Smooth muscle cell (in vitro differentiated cells): Measurements from ENCODE around the gene CCDC88C. TPM values are rescaled to one million over a fixed set of nuclear protein-coding genes. Genes with fewer than 3 reads are reported as not detected.

Experiments
- DNase-seq: peaks from one replicate; lab custom pipeline; 2025; ENCODE audit not compliant: unreplicated experiment; lab: John Stamatoyannopoulos, UW
- H2AFZ ChIP-seq: fragments of 200-600 bp; sonication (generic); 2 replicates; pipeline ENCODE4 v1.6.0; 2016; ENCODE audit warnings: antibody characterized with exemption, low read depth, mild to moderate bottlenecking
- H3F3A ChIP-seq: fragments of 200-600 bp; sonication (generic); 2 replicates; pipeline ENCODE4 v1.6.0; 2017; ENCODE audit warnings: antibody characterized with exemption, low read depth
- H3K27ac ChIP-seq: fragments of 200-600 bp; sonication (generic); 2 replicates; pipeline ENCODE4 v1.5.1; 2016; ENCODE audit warnings: low read depth, mild to moderate bottlenecking
- H3K27me3 ChIP-seq: fragments of 200-600 bp; sonication (generic); 2 replicates; pipeline ENCODE4 v1.6.1; 2016; ENCODE audit warnings: low read depth, mild to moderate bottlenecking
- H3K36me3 ChIP-seq: fragments of 200-600 bp; sonication (generic); 2 replicates; pipeline ENCODE4 v1.5.1; 2016; ENCODE audit warnings: low read depth
- H3K4me1 ChIP-seq: fragments of 200-600 bp; sonication (generic); 2 replicates; pipeline ENCODE4 v1.5.1; 2016; ENCODE audit warnings: low read depth
- H3K4me2 ChIP-seq: fragments of 200-600 bp; sonication (generic); 2 replicates; pipeline ENCODE4 v1.6.0; 2016; ENCODE audit warnings: mild to moderate bottlenecking
- H3K4me3 ChIP-seq: fragments of 200-600 bp; sonication (generic); 2 replicates; pipeline ENCODE4 v1.5.1; 2016; ENCODE audit warnings: mild to moderate bottlenecking
- H3K79me2 ChIP-seq: fragments of 200-600 bp; sonication (generic); 2 replicates; pipeline ENCODE4 v1.6.0; 2016; ENCODE audit warnings: low read depth, mild to moderate bottlenecking
- H3K9ac ChIP-seq: fragments of 200-600 bp; sonication (generic); 2 replicates; pipeline ENCODE4 v1.6.0; 2016; ENCODE audit warnings: low read depth
- H3K9me3 ChIP-seq: fragments of 200-600 bp; sonication (generic); replicated peaks from 2 replicates; pipeline ENCODE4 v1.5.1; 2016; ENCODE audit warnings: low read depth
- H4K20me1 ChIP-seq: fragments of 200-600 bp; sonication (generic); 2 replicates; pipeline ENCODE4 v1.6.0; 2016; ENCODE audit warnings: low read depth
- CTCF ChIP-seq: fragments of 200-600 bp; sonication (generic); IDR thresholded peaks from 2 replicates; pipeline ENCODE4 v1.5.1; 2017; ENCODE audit warnings: borderline replicate concordance, mild to moderate bottlenecking, antibody characterized with exemption; ENCODE audit not compliant: insufficient read depth, poor library complexity, severe bottlenecking
- WGBS: methylation state at CpG from one replicate; pipeline ENCODE4 v1.1.7; 2016; ENCODE audit warnings: low lambda C conversion rate; 5-methylcytosine and 5-hydroxymethylcytosine counted together
- polyA plus RNA-seq: library from polyadenylated mRNA; unstranded; fragments of >200 nt; fragmentation: Nextera tagmentation; extraction: Ambion mirVana; gene quantifications from 2 replicates; pipeline ENCODE4 v1.2.1, GENCODE V29; 2016
- total RNA-seq: library from RNA; depleted of rRNA; stranded (reverse); fragments of >200 nt; gene quantifications from 2 replicates; pipeline ENCODE4 v1.2.3, GENCODE V29; 2014

The CCDC88C gene
- total and polyA plus RNA-seq, 2 experiments from 2014 or later = 1.1 TPM; not detected in 1

GRCh38 chr14:91322623-91323022 is 95.0 kb downstream of the CCDC88C start:
- 96% methylated on average over 6 of the region's 6 CpGs for WGBS
- no peaks in the 10 kb centered on the region for H3K36me3 ChIP-seq

GRCh38 chr14:91321131-91321530 is 96.5 kb downstream of the CCDC88C start:
- Histone ChIP-seq H3K4me2 (no peak overlapping the region), H3K4me3 (no peak overlapping the region), H3F3A (no peaks in the 10 kb centered on the region), H3K4me1 (no peaks in the 10 kb centered on the region), H3K36me3 (no peaks in the 10 kb centered on the region), H3K9me3 (no peaks in the 10 kb centered on the region), H2AFZ (no peak overlapping the region), H3K27me3 (peaks cover 21% of the 10 kb centered on the region), H3K79me2 (no peaks in the 10 kb centered on the region), H3K9ac (no peak overlapping the region), H3K27ac (no peak overlapping the region), H4K20me1 (no peaks in the 10 kb centered on the region)
- 91% methylated on average over 12 of the region's 12 CpGs for WGBS
- TF ChIP-seq CTCF = no peak
- no peak for DNase-seq

More at GRCh38 chr14:91322623-91323022, 95.0 kb downstream of the CCDC88C start:
- Histone ChIP-seq H3K27me3 (peaks cover 33% of the 10 kb centered on the region), H3F3A (no peaks in the 10 kb centered on the region), H3K4me3 (no peak overlapping the region), H3K27ac (no peak overlapping the region), H3K4me2 (no peak overlapping the region), H3K79me2 (no peaks in the 10 kb centered on the region), H3K9ac (no peak overlapping the region), H4K20me1 (no peaks in the 10 kb centered on the region), H3K9me3 (no peaks in the 10 kb centered on the region), H3K4me1 (no peaks in the 10 kb centered on the region), H2AFZ (no peak overlapping the region)
- no peak for TF ChIP-seq CTCF
- no peak for DNase-seq

GRCh38 chr14:91320266-91320665 is 97.4 kb downstream of the CCDC88C start:
- no peaks in the 10 kb centered on the region for H3K9me3 ChIP-seq
- H4K20me1 ChIP-seq = no peaks in the 10 kb centered on the region
- no peak overlapping the region for H3K27ac ChIP-seq
- no peaks in the 10 kb centered on the region for H3K79me2 ChIP-seq
- no peak overlapping the region for H2AFZ ChIP-seq
- 95% methylated on average over 9 of the region's 9 CpGs for WGBS
- no peaks in the 10 kb centered on the region for H3K4me1 ChIP-seq
- no peak for TF ChIP-seq CTCF
- no peak for DNase-seq
- no peak overlapping the region for H3K9ac ChIP-seq
- H3K36me3 ChIP-seq = no peaks in the 10 kb centered on the region
- no peak overlapping the region for H3K4me2 ChIP-seq
- H3K27me3 ChIP-seq = peaks cover 13% of the 10 kb centered on the region
- H3F3A ChIP-seq = no peaks in the 10 kb centered on the region
- H3K4me3 ChIP-seq = no peak overlapping the region

GRCh38 chr14:91318911-91319310 is 98.7 kb downstream of the CCDC88C start:
- H3K4me3 ChIP-seq = no peak overlapping the region
- no peak overlapping the region for H3K4me2 ChIP-seq
- WGBS = 86% methylated on average over 4 of the region's 4 CpGs
- no peaks in the 10 kb centered on the region for H4K20me1 ChIP-seq
- no peaks in the 10 kb centered on the region for H3K9me3 ChIP-seq
- H3K4me1 ChIP-seq = no peaks in the 10 kb centered on the region
- TF ChIP-seq CTCF = no peak
- H3F3A ChIP-seq = no peaks in the 10 kb centered on the region
- peaks cover 9% of the 10 kb centered on the region for H3K27me3 ChIP-seq
- no peak overlapping the region for H2AFZ ChIP-seq
- DNase-seq = no peak
- H3K27ac ChIP-seq = no peak overlapping the region
- no peak overlapping the region for H3K9ac ChIP-seq
- H3K36me3 ChIP-seq = no peaks in the 10 kb centered on the region
- H3K79me2 ChIP-seq = no peaks in the 10 kb centered on the region
